ENCODE measurements around the gene TCP1.

TCP1 gene

GRCh38 chr6:159788753-159789376, 537 bp downstream of the TCP1 start:
- Histone ChIP-seq H3K27me3 (no peaks in the 10 kb centered on the region), H3K4me3 (ENCODE audit: low read depth, low read length) (peak overlapping the region; percentile 86), H3K4me1 (no peaks in the 10 kb centered on the region), H3K36me3 (peaks cover 56% of the 10 kb centered on the region), H3K9me3 (no peaks in the 10 kb centered on the region)
- TF ChIP-seq CTCF (IDR thresholded peaks at IDR 0.05; ENCODE audit: low read depth, low read length) = no peak
- peak; percentile 32 for DNase-seq

GRCh38 chr6:159788276-159788675, 1.1 kb downstream of the TCP1 start:
- no peak for TF ChIP-seq CTCF (IDR thresholded peaks at IDR 0.05; ENCODE audit: low read depth, low read length)
- Histone ChIP-seq H3K9me3 (no peaks in the 10 kb centered on the region), H3K27me3 (no peaks in the 10 kb centered on the region), H3K36me3 (peaks cover 61% of the 10 kb centered on the region), H3K4me1 (no peaks in the 10 kb centered on the region), H3K4me3 (ENCODE audit: low read depth, low read length) (peak overlapping the region; percentile 86)
- DNase-seq = no peak

- Histone ChIP-seq H3K9me3 (no peaks in the 10 kb centered on the region), H3K36me3 (peaks cover 82% of the 10 kb centered on the region), H3K4me1 (no peaks in the 10 kb centered on the region), H3K4me3 (ENCODE audit: low read depth, low read length) (no peak overlapping the region), H3K27me3 (no peaks in the 10 kb centered on the region; the same call in 1 of the 2 replicates)
- TF ChIP-seq CTCF (IDR thresholded peaks at IDR 0.05; ENCODE audit: low read depth, low read length) = no peak
- DNase-seq = no peak
These were observed 10.8 kb downstream of the TCP1 start for GRCh38 chr6:159778542-159779103.

GRCh38 chr6:159778131-159778530, 11.3 kb downstream of the TCP1 start:
- H3K27me3 ChIP-seq = no peaks in the 10 kb centered on the region; the same call in 1 of the 2 replicates
- peaks cover 79% of the 10 kb centered on the region for H3K36me3 ChIP-seq
- no peak for DNase-seq
- no peaks in the 10 kb centered on the region for H3K9me3 ChIP-seq
- H3K4me3 ChIP-seq (ENCODE audit: low read depth, low read length) = no peak overlapping the region
- no peaks in the 10 kb centered on the region for H3K4me1 ChIP-seq
- TF ChIP-seq CTCF (IDR thresholded peaks at IDR 0.05; ENCODE audit: low read depth, low read length) = no peak

- Histone ChIP-seq H3K4me3 (ENCODE audit: low read depth, low read length) (no peak overlapping the region), H3K27me3 (no peaks in the 10 kb centered on the region; the same call in 1 of the 2 replicates), H3K4me1 (no peaks in the 10 kb centered on the region), H3K36me3 (peaks cover 78% of the 10 kb centered on the region), H3K9me3 (no peaks in the 10 kb centered on the region)
- TF ChIP-seq CTCF (IDR thresholded peaks at IDR 0.05; ENCODE audit: low read depth, low read length) = no peak
- DNase-seq = no peak
These were observed 12.0 kb downstream of the TCP1 start for GRCh38 chr6:159777240-159777904.

GRCh38 chr6:159772196-159772595, 17.2 kb downstream of the TCP1 start:
- no peak for DNase-seq
- TF ChIP-seq CTCF (IDR thresholded peaks at IDR 0.05; ENCODE audit: low read depth, low read length) = no peak
- no peak overlapping the region for H3K4me3 ChIP-seq (ENCODE audit: low read depth, low read length)
- no peaks in the 10 kb centered on the region for H3K4me1 ChIP-seq
- H3K9me3 ChIP-seq = no peaks in the 10 kb centered on the region
- no peaks in the 10 kb centered on the region for H3K27me3 ChIP-seq
- peaks cover 78% of the 10 kb centered on the region for H3K36me3 ChIP-seq

All from BE2C (cell line).